GM10266 (cell line): Measurements from ENCODE around the gene MCF2L2.

Experiments
- DNase-seq: peaks from one replicate; pipeline ENCODE4 v3.0.0; 2012; ENCODE audit errors: extremely low spot score
- TF ChIP-seq, protein P1 (sequence below): IDR thresholded peaks from 2 replicates; pipeline ENCODE4 v1.5.1; 2012; ENCODE audit warnings: mild to moderate bottlenecking, low read depth; ENCODE audit not compliant: control insufficient read depth, insufficient read depth; ENCODE audit errors: missing control alignments

The MCF2L2 gene

DNA sequence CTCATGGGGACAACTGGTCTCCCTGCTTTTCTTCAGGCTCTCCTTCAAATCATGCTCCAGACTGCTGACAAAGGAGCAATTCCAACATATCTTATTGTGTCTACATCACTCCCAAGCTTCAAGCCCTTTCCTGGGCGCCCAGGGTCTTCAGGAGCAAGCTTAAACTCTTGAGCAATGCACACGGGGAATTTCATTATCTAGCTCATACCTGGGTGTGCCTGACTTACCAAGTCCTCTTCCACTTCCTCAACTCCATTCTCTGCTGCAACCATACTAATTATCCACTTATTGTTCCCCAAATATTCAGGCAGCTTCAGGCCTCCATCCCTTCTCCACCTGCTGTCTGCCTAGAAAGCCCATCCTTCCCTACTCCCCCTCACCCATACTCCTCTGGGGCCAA lies 124.7 kb downstream of the MCF2L2 start:
- no peak for DNase-seq
- TF ChIP-seq, protein P1, sequence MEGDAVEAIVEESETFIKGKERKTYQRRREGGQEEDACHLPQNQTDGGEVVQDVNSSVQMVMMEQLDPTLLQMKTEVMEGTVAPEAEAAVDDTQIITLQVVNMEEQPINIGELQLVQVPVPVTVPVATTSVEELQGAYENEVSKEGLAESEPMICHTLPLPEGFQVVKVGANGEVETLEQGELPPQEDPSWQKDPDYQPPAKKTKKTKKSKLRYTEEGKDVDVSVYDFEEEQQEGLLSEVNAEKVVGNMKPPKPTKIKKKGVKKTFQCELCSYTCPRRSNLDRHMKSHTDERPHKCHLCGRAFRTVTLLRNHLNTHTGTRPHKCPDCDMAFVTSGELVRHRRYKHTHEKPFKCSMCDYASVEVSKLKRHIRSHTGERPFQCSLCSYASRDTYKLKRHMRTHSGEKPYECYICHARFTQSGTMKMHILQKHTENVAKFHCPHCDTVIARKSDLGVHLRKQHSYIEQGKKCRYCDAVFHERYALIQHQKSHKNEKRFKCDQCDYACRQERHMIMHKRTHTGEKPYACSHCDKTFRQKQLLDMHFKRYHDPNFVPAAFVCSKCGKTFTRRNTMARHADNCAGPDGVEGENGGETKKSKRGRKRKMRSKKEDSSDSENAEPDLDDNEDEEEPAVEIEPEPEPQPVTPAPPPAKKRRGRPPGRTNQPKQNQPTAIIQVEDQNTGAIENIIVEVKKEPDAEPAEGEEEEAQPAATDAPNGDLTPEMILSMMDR, result no peak

- no peak for DNase-seq
- TF ChIP-seq, protein P1, result no peak
These were observed 126.4 kb downstream of the MCF2L2 start for GRCh38 chr3:183301937-183302580.

GRCh38 chr3:183300996-183301562 lies 127.3 kb downstream of the MCF2L2 start:
- TF ChIP-seq, protein P1, result no peak
- DNase-seq, result no peak

GRCh38 chr3:183299976-183300375 lies 128.4 kb downstream of the MCF2L2 start:
- no peak for DNase-seq
- TF ChIP-seq, protein P1, result no peak

DNA sequence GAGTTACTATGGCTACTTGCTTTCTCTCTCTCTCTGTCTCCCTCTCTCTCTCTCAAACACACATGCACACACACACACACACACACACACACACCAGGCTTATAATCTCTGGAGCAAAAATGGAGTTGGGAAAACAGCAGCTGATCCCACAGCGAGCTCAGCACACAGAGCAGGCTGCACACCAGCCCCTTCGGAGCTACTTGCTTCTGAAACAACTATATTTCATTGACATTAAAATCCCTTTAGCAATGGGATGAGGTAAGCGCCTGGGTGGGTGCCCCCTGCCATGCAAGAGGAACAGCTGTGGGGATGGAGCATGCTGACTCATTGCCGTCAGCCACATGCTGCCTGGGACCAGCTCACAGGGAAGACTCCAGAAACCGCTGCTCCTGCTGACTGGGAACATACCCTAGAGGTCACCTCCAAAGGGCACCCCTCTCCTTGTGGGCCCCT lies 129.7 kb downstream of the MCF2L2 start:
- TF ChIP-seq, protein P1, result no peak
- DNase-seq, result no peak

GRCh38 chr3:183296944-183297343 lies 131.5 kb downstream of the MCF2L2 start:
- TF ChIP-seq, protein P1, result no peak
- no peak for DNase-seq

DNA sequence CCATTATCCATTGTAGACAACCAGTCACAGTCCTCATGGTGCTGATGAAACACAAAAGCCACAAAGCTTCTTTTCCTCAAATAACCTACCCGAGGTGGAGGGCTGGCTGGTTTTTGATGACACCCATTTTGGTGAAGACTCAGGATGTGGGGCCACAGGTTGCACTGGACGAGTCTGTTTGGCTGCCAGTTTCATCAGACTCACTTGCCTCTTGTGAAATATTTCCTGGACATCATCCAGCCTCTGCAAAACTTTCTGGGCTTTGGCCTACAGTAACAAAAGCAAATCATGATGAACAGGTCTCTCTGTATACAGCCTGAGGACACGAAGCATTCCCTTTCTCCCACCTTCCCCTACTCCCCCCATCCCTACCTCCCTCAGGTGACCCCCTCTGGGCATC lies 133.2 kb downstream of the MCF2L2 start:
- TF ChIP-seq, protein P1, result no peak
- no peak for DNase-seq
